ENCODE results near the gene MKKS. TPM values are rescaled to one million over a fixed set of nuclear protein-coding genes. Genes with fewer than 3 reads are reported as not detected.

Gene MKKS
- total RNA-seq, 1 experiment from 2014 or later, result 19.9 TPM

GRCh38 chr20:10474606-10475184, 40.7 kb upstream of the MKKS start:
- intact Hi-C loops (cut with micrococcal nuclease), result no loop called here
- peak; percentile 58; the same call in 1 of the 2 replicates for ATAC-seq
- Histone ChIP-seq H3K4me3 (replicated peaks in 1 of 2; ENCODE audit: low read depth in 1 of 2, low read length in 2 of 2) (no peak overlapping the region), H3K9me2 (ENCODE audit: insufficient read depth) (no peaks in the 10 kb centered on the region), H3K79me2 (ENCODE audit: insufficient read depth, low read length) (peaks cover 4% of the 10 kb centered on the region; the same call in 1 of the 2 replicates), H3K9ac (ENCODE audit: low read length) (no peak overlapping the region), H3K4me2 (ENCODE audit: low read length) (no peak overlapping the region), H3K36me3 (ENCODE audit: control insufficient read depth in 1 of 2, insufficient read depth in 2 of 2, low read length in 2 of 2) (no peaks in the 10 kb centered on the region), H3K27ac (ENCODE audit: low read depth, low read length) (no peak overlapping the region), H2AFZ (ENCODE audit: low read depth, low read length, poor library complexity, severe bottlenecking) (no peak overlapping the region), H4K20me1 (ENCODE audit: insufficient read depth) (no peaks in the 10 kb centered on the region), H3K9me3 (ENCODE audit: control insufficient read depth in 1 of 2, insufficient read depth in 1 of 2, low read depth in 1 of 2, low read length in 2 of 2) (no peaks in the 10 kb centered on the region), H3K4me1 (ENCODE audit: control insufficient read depth in 1 of 2, insufficient read depth in 2 of 2, low read length in 2 of 2) (peaks cover 18 to 24% of the 10 kb centered on the region in 2 experiments; a peak in 2 of 4 replicates), H3K27me3 (ENCODE audit: insufficient read depth, low read length) (no peaks in the 10 kb centered on the region)
- DNase-seq (ENCODE audit: low read depth, low spot score), result no peak
- ChIA-PET POLR2A (interaction anchor here (1.3 kb wide), 1 partner anchor 40 kb away, joined by 4 read pairs; the partner anchor contains the start of gene SLX4IP), CTCF (no interaction called here), RAD21 (ENCODE audit: low non-redundant PET in 1 of 2, low total read pairs in 2 of 2, uncharacterized antibody in 2 of 2, unreplicated experiment in 2 of 2) (no interaction called here)
- BruUV-seq (replicated peaks), result no TSS peak
- no peak for TF ChIP-seq REST (IDR thresholded peaks at IDR 0.05; ENCODE audit: low read depth)
- no peak for TF ChIP-seq EGR1 (IDR thresholded peaks at IDR 0.05; ENCODE audit: low read depth)
- no peak for TF ChIP-seq ATF3 (IDR thresholded peaks at IDR 0.05)
- TF ChIP-seq YY1 (IDR thresholded peaks at IDR 0.05; ENCODE audit: extremely low read depth, insufficient replicate concordance, low read depth, low read length), result no peak
- TF ChIP-seq CBX3 (IDR thresholded peaks at IDR 0.05; ENCODE audit: low read depth), result no peak
- no peak for TF ChIP-seq EZH2phosphoT487 (IDR thresholded peaks at IDR 0.05; ENCODE audit: borderline replicate concordance)
- TF ChIP-seq FOSL1 (IDR thresholded peaks at IDR 0.05; ENCODE audit: low read depth), result no peak
- no peak for TF ChIP-seq ZFX (IDR thresholded peaks at IDR 0.05)
- no peak for TF ChIP-seq SRF (IDR thresholded peaks at IDR 0.05; ENCODE audit: low read depth)
- TF ChIP-seq SP1 (IDR thresholded peaks at IDR 0.05; ENCODE audit: low read depth), result no peak
- TF ChIP-seq, protein P1, sequence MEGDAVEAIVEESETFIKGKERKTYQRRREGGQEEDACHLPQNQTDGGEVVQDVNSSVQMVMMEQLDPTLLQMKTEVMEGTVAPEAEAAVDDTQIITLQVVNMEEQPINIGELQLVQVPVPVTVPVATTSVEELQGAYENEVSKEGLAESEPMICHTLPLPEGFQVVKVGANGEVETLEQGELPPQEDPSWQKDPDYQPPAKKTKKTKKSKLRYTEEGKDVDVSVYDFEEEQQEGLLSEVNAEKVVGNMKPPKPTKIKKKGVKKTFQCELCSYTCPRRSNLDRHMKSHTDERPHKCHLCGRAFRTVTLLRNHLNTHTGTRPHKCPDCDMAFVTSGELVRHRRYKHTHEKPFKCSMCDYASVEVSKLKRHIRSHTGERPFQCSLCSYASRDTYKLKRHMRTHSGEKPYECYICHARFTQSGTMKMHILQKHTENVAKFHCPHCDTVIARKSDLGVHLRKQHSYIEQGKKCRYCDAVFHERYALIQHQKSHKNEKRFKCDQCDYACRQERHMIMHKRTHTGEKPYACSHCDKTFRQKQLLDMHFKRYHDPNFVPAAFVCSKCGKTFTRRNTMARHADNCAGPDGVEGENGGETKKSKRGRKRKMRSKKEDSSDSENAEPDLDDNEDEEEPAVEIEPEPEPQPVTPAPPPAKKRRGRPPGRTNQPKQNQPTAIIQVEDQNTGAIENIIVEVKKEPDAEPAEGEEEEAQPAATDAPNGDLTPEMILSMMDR (IDR thresholded peaks at IDR 0.05 in 2 of 3, conservative IDR thresholded peaks at IDR 0.05 in 1 of 3; ENCODE audit: borderline replicate concordance in 1 of 3, insufficient read depth in 1 of 3, low read depth in 2 of 3, low read length in 2 of 3), result no peak
- TF ChIP-seq, protein P2, sequence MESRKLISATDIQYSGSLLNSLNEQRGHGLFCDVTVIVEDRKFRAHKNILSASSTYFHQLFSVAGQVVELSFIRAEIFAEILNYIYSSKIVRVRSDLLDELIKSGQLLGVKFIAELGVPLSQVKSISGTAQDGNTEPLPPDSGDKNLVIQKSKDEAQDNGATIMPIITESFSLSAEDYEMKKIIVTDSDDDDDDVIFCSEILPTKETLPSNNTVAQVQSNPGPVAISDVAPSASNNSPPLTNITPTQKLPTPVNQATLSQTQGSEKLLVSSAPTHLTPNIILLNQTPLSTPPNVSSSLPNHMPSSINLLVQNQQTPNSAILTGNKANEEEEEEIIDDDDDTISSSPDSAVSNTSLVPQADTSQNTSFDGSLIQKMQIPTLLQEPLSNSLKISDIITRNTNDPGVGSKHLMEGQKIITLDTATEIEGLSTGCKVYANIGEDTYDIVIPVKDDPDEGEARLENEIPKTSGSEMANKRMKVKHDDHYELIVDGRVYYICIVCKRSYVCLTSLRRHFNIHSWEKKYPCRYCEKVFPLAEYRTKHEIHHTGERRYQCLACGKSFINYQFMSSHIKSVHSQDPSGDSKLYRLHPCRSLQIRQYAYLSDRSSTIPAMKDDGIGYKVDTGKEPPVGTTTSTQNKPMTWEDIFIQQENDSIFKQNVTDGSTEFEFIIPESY (IDR thresholded peaks at IDR 0.05; ENCODE audit: extremely low read depth, insufficient replicate concordance, low read length), result no peak
- TF ChIP-seq RAD21 (IDR thresholded peaks at IDR 0.05; ENCODE audit: low read depth), result no peak
- no peak for TF ChIP-seq TCF7L2 (IDR thresholded peaks at IDR 0.05; ENCODE audit: borderline replicate concordance, extremely low read depth, insufficient read depth, insufficient read length)

All from HCT116 (cell line).